Skin epidermis (tissue), 12 donors: ENCODE data around the gene REM1.
"Not testable (repeated sequence)": the region's sequence is repeated elsewhere in the genome, so short reads cannot be mapped to it uniquely, and the experiment has no call there.

Source experiments
- H3K27ac ChIP-seq, 21 experiments: fragments of 200-600 bp; sonication (generic) in 11 of 21; one replicate each; pipeline ENCODE4 v1.5.0; 2020; ENCODE audit warnings: mild to moderate bottlenecking in 3 of 21, inconsistent platforms in 2 of 21, moderate library complexity in 2 of 21
- H3K4me3 ChIP-seq, 7 experiments: fragments of 200-600 bp; sonication (generic) in 2 of 7; one replicate each; pipeline ENCODE4 v1.5.0; 2020; ENCODE audit warnings: inconsistent platforms in 2 of 7, mild to moderate bottlenecking in 2 of 7, moderate library complexity in 1 of 7

The REM1 gene

GRCh38 chr20:31474758-31475427, at the start of gene REM1, which contains the start of gene DEFB124:
Gene REM1 (plus strand): TSS chr20:31475288. CDS start chr20:31476446, 1,158 bp downstream.
Gene DEFB124 (minus strand): TSS chr20:31475127. CDS start chr20:31473013, 2,114 bp downstream.
- peak within 1 kb of the TSS; percentile 18 to 40 (median 29) for H3K4me3 ChIP-seq
- peak within 1 kb of the TSS in 7 of 21 experiments; percentile 22 to 75 (median 38) for H3K27ac ChIP-seq

GRCh38 chr20:31425797-31426196, 49.3 kb upstream of the REM1 start:
- no peak overlapping the region for H3K27ac ChIP-seq
- H3K4me3 ChIP-seq = no peak overlapping the region

- H3K4me3 ChIP-seq, H3K27ac ChIP-seq: not testable (repeated sequence)
These were observed 48.1 kb upstream of the REM1 start for GRCh38 chr20:31426891-31427551.

- not testable (repeated sequence) for H3K4me3 ChIP-seq, H3K27ac ChIP-seq
These were observed 47.5 kb upstream of the REM1 start for GRCh38 chr20:31427576-31427975.

GRCh38 chr20:31430568-31431115, 44.4 kb upstream of the REM1 start:
- no peak overlapping the region for H3K4me3 ChIP-seq
- H3K27ac ChIP-seq = no peak overlapping the region

- no peak within 1 kb of the TSS for H3K27ac ChIP-seq
- H3K4me3 ChIP-seq = no peak within 1 kb of the TSS
These were observed 35.0 kb upstream of the REM1 start, which contains the start of gene DEFB123 for GRCh38 chr20:31440012-31440659. Gene DEFB123 (plus strand): TSS chr20:31440632. CDS start chr20:31440699, 67 bp downstream.

- Histone ChIP-seq H3K4me3 (no peak overlapping the region), H3K27ac (no peak overlapping the region)
These were observed 28.8 kb upstream of the REM1 start for GRCh38 chr20:31446084-31446819.

- no peak overlapping the region for H3K4me3 ChIP-seq
These were observed 25.3 kb upstream of the REM1 start for GRCh38 chr20:31449511-31450414.

GRCh38 chr20:31452575-31452974, 22.5 kb upstream of the REM1 start:
- H3K4me3 ChIP-seq = no peak overlapping the region
- H3K27ac ChIP-seq = no peak overlapping the region

More at GRCh38 chr20:31449511-31450414, 25.3 kb upstream of the REM1 start:
- H3K27ac ChIP-seq = no peak overlapping the region

GRCh38 chr20:31454361-31454760, 20.7 kb upstream of the REM1 start:
- Histone ChIP-seq H3K4me3 (no peak overlapping the region), H3K27ac (no peak overlapping the region)

GRCh38 chr20:31470946-31471345, 4.1 kb upstream of the REM1 start:
- H3K4me3 ChIP-seq, H3K27ac ChIP-seq: not testable (repeated sequence)

GRCh38 chr20:31472395-31473330, 2.4 kb upstream of the REM1 start:
- H3K27ac ChIP-seq = no peak overlapping the region
- no peak overlapping the region for H3K4me3 ChIP-seq

- Histone ChIP-seq H3K27ac (no peak overlapping the region), H3K4me3 (no peak overlapping the region)
These were observed 1.6 kb upstream of the REM1 start for GRCh38 chr20:31473331-31474096.

- Histone ChIP-seq H3K4me3 (no peak overlapping the region), H3K27ac (no peak overlapping the region)
These were observed 1.0 kb upstream of the REM1 start for GRCh38 chr20:31474097-31474436.

- Histone ChIP-seq H3K4me3 (peak overlapping the region; percentile 18 to 40 (median 29)), H3K27ac (peak overlapping the region in 7 of 21 experiments; percentile 22 to 75 (median 38))
These were observed 595 bp downstream of the REM1 start for GRCh38 chr20:31475472-31476293.

- Histone ChIP-seq H3K27ac (no peak overlapping the region), H3K4me3 (peak overlapping the region in 1 of 7 experiments; percentile 29)
These were observed 1.2 kb downstream of the REM1 start for GRCh38 chr20:31476294-31476585.
